Vagina (tissue), 2 donors: ENCODE measurements around the gene NCAPD3.

Experiments
- CTCF ChIP-seq, 3 experiments: fragments of 450-650 bp in 2 of 3; fragments of 200-600 bp in 1 of 3; sonication (generic) in 1 of 3; IDR thresholded peaks; one replicate each; pipeline ENCODE4 v1.5.1; 2017 to 2019; ENCODE audit warnings: antibody characterized with exemption in 3 of 3, mild to moderate bottlenecking in 2 of 3, moderate library complexity in 2 of 3
- POLR2A ChIP-seq, 2 donors: fragments of 450-650 bp; IDR thresholded peaks; one replicate each; pipeline ENCODE4 v1.6.1; 2017; ENCODE audit warnings: antibody characterized with exemption in 2 of 2, mild to moderate bottlenecking in 2 of 2, moderate library complexity in 2 of 2
- POLR2AphosphoS5 ChIP-seq, 2 donors: sonication (generic); formaldehyde crosslinking; IDR thresholded peaks; one replicate each; pipeline ENCODE4 v1.9.0; 2017; ENCODE audit warnings: antibody characterized with exemption in 2 of 2, mild to moderate bottlenecking in 2 of 2, low read depth in 1 of 2; ENCODE audit not compliant: insufficient read depth in 1 of 2

GRCh38 chr11:134120921-134121526 lies 102.7 kb downstream of the NCAPD3 start:
- peak in 1 of 2 donors; percentile 74 for TF ChIP-seq POLR2AphosphoS5 (IDR thresholded peaks at IDR 0.05; ENCODE audit: insufficient read depth in 1 of 2, low read depth in 1 of 2)
- no peak for TF ChIP-seq POLR2A (IDR thresholded peaks at IDR 0.05)
- no peak for TF ChIP-seq CTCF (IDR thresholded peaks at IDR 0.05)
